Nasal cavity respiratory epithelium epithelial cell of viscerocranial mucosa (primary cell): Measurements from ENCODE around the gene GCAT. TPM values are rescaled to one million over a fixed set of nuclear protein-coding genes. Genes with fewer than 3 reads are reported as not detected.

Source experiments
- total RNA-seq: library from RNA; depleted of rRNA; stranded (reverse); fragments of >200 nt; gene quantifications from 2 replicates; pipeline ENCODE4 v1.2.3, GENCODE V29; 2014

Gene GCAT
- total RNA-seq: 8.5 and 31.8 TPM in 2 replicates

GRCh38 chr22:37807410-37808293, at the start of gene GCAT:
GCAT (plus strand) TSS chr22:37807934; CDS start chr22:37807968, 34 bp downstream.

GRCh38 chr22:37823134-37823985, 15.6 kb downstream of the GCAT start, which contains the start of gene GALR3:
GALR3 (plus strand) TSS chr22:37823382; CDS start chr22:37823407, 25 bp downstream.

DNA sequence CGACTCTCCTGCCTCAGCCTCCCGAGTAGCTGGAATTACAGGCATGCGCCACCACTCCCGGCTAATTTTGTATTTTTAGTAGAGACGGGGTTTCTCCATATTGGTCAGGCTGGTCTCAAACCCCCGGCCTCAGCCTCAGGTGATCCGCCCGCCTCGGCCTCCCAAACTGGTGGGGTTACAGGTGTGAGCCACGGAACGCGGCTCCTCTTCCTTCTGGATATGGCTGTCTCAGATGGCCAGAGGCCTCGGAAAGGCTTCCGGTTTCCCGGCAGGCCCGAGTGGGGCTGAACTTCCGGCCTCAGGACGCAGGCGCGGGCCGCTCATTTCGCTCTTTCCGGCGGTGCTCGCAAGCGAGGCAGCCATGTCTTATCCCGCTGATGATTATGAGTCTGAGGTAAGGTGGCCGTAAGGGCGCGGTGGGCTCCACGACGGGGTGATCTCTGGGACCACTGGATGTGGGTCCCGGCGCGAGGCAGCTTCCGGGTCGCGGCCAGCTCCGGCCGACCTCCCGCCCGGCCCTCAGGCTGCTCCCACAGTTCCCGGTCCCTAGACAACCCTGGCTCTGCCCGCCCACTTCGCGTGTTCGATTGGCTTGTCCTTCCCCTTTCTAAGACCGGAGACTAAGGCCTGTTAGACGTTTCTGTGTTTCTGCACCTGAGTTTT, 41.5 kb downstream of the GCAT start, which contains the start of gene EIF3L:
TSS of gene EIF3L (plus strand) at position 331 of the 663 bp plus-strand sequence. CDS start at position 362, 31 bp downstream.

Other genes starting within 250 kb of the GCAT start
- 14.4 and 37.9 TPM in 2 replicates for gene CDC42EP1, start 247.5 kb upstream of the GCAT start, total RNA-seq
- not detected in 2 replicates for gene LGALS2, start 227.8 kb upstream of the GCAT start, total RNA-seq
- 31.4 and 56.5 TPM in 2 replicates for gene GGA1, start 199.1 kb upstream of the GCAT start, total RNA-seq
- gene SH3BP1, start 168.3 kb upstream of the GCAT start, total RNA-seq: 16.4 and 95.3 TPM in 2 replicates
- gene PDXP, start 149.2 kb upstream of the GCAT start, total RNA-seq: 3.5 and 3.8 TPM in 2 replicates
- 594 and 1,091 TPM in 2 replicates for gene LGALS1, start 132.3 kb upstream of the GCAT start, total RNA-seq
- gene NOL12, start 121.6 kb upstream of the GCAT start, total RNA-seq: 26.5 and 33.2 TPM in 2 replicates
- 26.3 and 70.3 TPM in 2 replicates for gene TRIOBP, start 110.9 kb upstream of the GCAT start, total RNA-seq
- gene GALR3, start 15.4 kb downstream of the GCAT start, total RNA-seq: 0.07 TPM in 1 of 2 replicates, not detected in the other
- 14.4 and 21.1 TPM in 2 replicates for gene ANKRD54, start 36.4 kb downstream of the GCAT start, total RNA-seq
- gene EIF3L, start 41.5 kb downstream of the GCAT start, total RNA-seq: 387 and 417 TPM in 2 replicates
- 231 and 366 TPM in 2 replicates for gene MICALL1, start 98.4 kb downstream of the GCAT start, total RNA-seq
- under 0.01 TPM in 1 of 2 replicates, not detected in the other for gene C22orf23, start 145.7 kb downstream of the GCAT start, total RNA-seq
- 27.3 and 68.2 TPM in 2 replicates for gene POLR2F, start 145.8 kb downstream of the GCAT start, total RNA-seq
- not detected in 2 replicates for gene SOX10, start 176.6 kb downstream of the GCAT start, total RNA-seq
- gene PICK1, start 249.5 kb downstream of the GCAT start, total RNA-seq: 20.5 and 38.2 TPM in 2 replicates